HCT116 (cell line): ENCODE results near the gene C1orf21. TPM values are rescaled to one million over a fixed set of nuclear protein-coding genes. Genes with fewer than 3 reads are reported as not detected.

Source experiments
- ATAC-seq: fragments of 200-7000 bp; cut with Tn5 transposase; 2 replicates; pipeline ENCODE4 v1.9.1; 2020; ENCODE audit warnings: mild to moderate bottlenecking, moderate library complexity
- BruUV-seq: library from RNA; stranded (reverse); fragments of 400-500 nt; replicated peaks from 2 replicates; lab custom pipeline; 2021; lab: Mats Ljungman, UMichigan
- CTCF ChIA-PET: fragments of 300-600 bp; sonication (Branson Sonifier 250); formaldehyde crosslinking; loops from one replicate; lab custom pipeline; 2021; ENCODE audit warnings: antibody characterized with exemption; lab: Charles Lee
- POLR2A ChIA-PET: fragments of 300-600, 350-600 bp; sonication (Branson Sonifier 250); formaldehyde crosslinking; loops from one replicate; lab custom pipeline; 2021; ENCODE audit warnings: antibody characterized with exemption; lab: Charles Lee
- RAD21 ChIA-PET, 2 experiments: fragments of 300-600 bp; sonication (Branson Sonifier 250); formaldehyde crosslinking; loops; one replicate each; lab custom pipeline; 2023; ENCODE audit warnings: low total read pairs in 2 of 2; ENCODE audit not compliant: uncharacterized antibody in 2 of 2, unreplicated experiment in 2 of 2, low non-redundant PET in 1 of 2; lab: Charles Lee
- DNase-seq: peaks from one replicate; pipeline ENCODE4 v3.0.0-alpha.2; 2010; ENCODE audit warnings: low read depth, low spot score
- H2AFZ ChIP-seq: fragments of 200-600 bp; shearing (Covaris generic), sonication (generic); 2 replicates; pipeline ENCODE4 v1.6.1; 2017; ENCODE audit warnings: low read depth, mixed run types, mixed read lengths, antibody characterized with exemption, low read length; ENCODE audit not compliant: poor library complexity, severe bottlenecking
- H3K27ac ChIP-seq: 2 replicates; pipeline ENCODE4 v1.5.1; 2012; ENCODE audit warnings: low read depth, low read length
- H3K27me3 ChIP-seq: fragments of 200-600 bp; sonication (generic); 2 replicates; pipeline ENCODE4 v1.6.1; 2016; ENCODE audit warnings: mixed run types, low read length, mixed read lengths; ENCODE audit not compliant: insufficient read depth
- H3K36me3 ChIP-seq, 2 experiments: fragments of 200-500 bp in 1 of 2; fragments of 200-600 bp in 1 of 2; sonication (Bioruptor generic) in 1 of 2; sonication (generic) in 1 of 2; 2 replicates each; pipeline versions ENCODE4 v1.5.1 to v1.6.1; 2014 to 2016; ENCODE audit warnings: low read length in 2 of 2, inconsistent platforms in 1 of 2, mixed read lengths in 1 of 2, mixed run types in 1 of 2; ENCODE audit not compliant: insufficient read depth in 2 of 2, control insufficient read depth in 1 of 2
- H3K4me1 ChIP-seq, 2 experiments: fragments of 200-600 bp in 1 of 2; sonication (generic) in 1 of 2; 2 replicates each; pipeline versions ENCODE4 v1.5.1 to v1.6.1; 2012 to 2017; ENCODE audit warnings: low read length in 2 of 2, inconsistent platforms in 1 of 2, mild to moderate bottlenecking in 1 of 2, mixed read lengths in 1 of 2, mixed run types in 1 of 2, moderate library complexity in 1 of 2; ENCODE audit not compliant: insufficient read depth in 2 of 2, control insufficient read depth in 1 of 2
- H3K4me2 ChIP-seq: fragments of 200-600 bp; sonication (generic); 2 replicates; pipeline ENCODE4 v1.6.1; 2017; ENCODE audit warnings: mixed run types, low read length, mixed read lengths
- H3K4me3 ChIP-seq, 2 experiments: fragments of 200-600 bp in 1 of 2; sonication (generic) in 1 of 2; replicated peaks in 1 of 2; 2 replicates each; pipeline ENCODE4 v1.5.1; 2011 to 2016; ENCODE audit warnings: low read length in 2 of 2, control low read depth in 1 of 2, low read depth in 1 of 2, mild to moderate bottlenecking in 1 of 2, mixed read lengths in 1 of 2, mixed run types in 1 of 2
- H3K79me2 ChIP-seq: fragments of 200-600 bp; sonication (generic); 2 replicates; pipeline ENCODE4 v1.6.1; 2017; ENCODE audit warnings: mild to moderate bottlenecking, mixed run types, low read length, moderate library complexity, mixed read lengths; ENCODE audit not compliant: insufficient read depth
- H3K9ac ChIP-seq: fragments of 200-600 bp; sonication (generic); 2 replicates; pipeline ENCODE4 v1.6.1; 2016; ENCODE audit warnings: low read length, mixed read lengths
- H3K9me2 ChIP-seq: fragments of 200-600 bp; sonication (generic), shearing (Covaris generic); 2 replicates; pipeline ENCODE4 v1.6.1; 2017; ENCODE audit warnings: mixed run types, mild to moderate bottlenecking, moderate library complexity; ENCODE audit not compliant: insufficient read depth
- H3K9me3 ChIP-seq, 2 experiments: fragments of 200-500 bp in 1 of 2; fragments of 200-600 bp in 1 of 2; sonication (Bioruptor generic) in 1 of 2; sonication (generic) in 1 of 2; 2 replicates each; pipeline ENCODE4 v1.6.1; 2014 to 2017; ENCODE audit warnings: low read length in 2 of 2, mixed read lengths in 2 of 2, inconsistent platforms in 1 of 2, low read depth in 1 of 2, mild to moderate bottlenecking in 1 of 2, mixed run types in 1 of 2, moderate library complexity in 1 of 2; ENCODE audit not compliant: control insufficient read depth in 1 of 2, insufficient read depth in 1 of 2
- H4K20me1 ChIP-seq: fragments of 200-600 bp; sonication (generic), shearing (Covaris generic); 2 replicates; pipeline ENCODE4 v1.6.1; 2017; ENCODE audit warnings: mixed run types, mild to moderate bottlenecking, moderate library complexity; ENCODE audit not compliant: insufficient read depth
- CBX3 ChIP-seq: IDR thresholded peaks from 2 replicates; pipeline ENCODE4 v1.6.1; 2012; ENCODE audit warnings: low read depth
- CEBPB ChIP-seq: IDR thresholded peaks from 2 replicates; pipeline ENCODE4 v1.6.1; 2012; ENCODE audit warnings: low read depth
- EGR1 ChIP-seq: IDR thresholded peaks from 2 replicates; pipeline ENCODE4 v1.6.1; 2012; ENCODE audit warnings: low read depth
- ELF1 ChIP-seq: IDR thresholded peaks from 2 replicates; pipeline ENCODE4 v1.6.1; 2012; ENCODE audit warnings: low read depth, borderline replicate concordance
- EZH2 ChIP-seq: fragments of 200-600 bp; sonication (generic); IDR thresholded peaks from 2 replicates; pipeline ENCODE4 v1.6.1; 2017; ENCODE audit warnings: antibody characterized with exemption, mixed run types
- EZH2phosphoT487 ChIP-seq: fragments of 200-600 bp; IDR thresholded peaks from 2 replicates; pipeline ENCODE4 v1.6.1; 2018; ENCODE audit warnings: antibody characterized with exemption, borderline replicate concordance
- JUND ChIP-seq: IDR thresholded peaks from 2 replicates; pipeline ENCODE4 v1.6.1; 2012
- POLR2AphosphoS5 ChIP-seq: IDR thresholded peaks from 2 replicates; pipeline ENCODE4 v1.6.1; 2011; ENCODE audit warnings: mild to moderate bottlenecking, low read depth, low read length, moderate library complexity
- RAD21 ChIP-seq: IDR thresholded peaks from 2 replicates; pipeline ENCODE4 v1.6.1; 2012; ENCODE audit warnings: low read depth, mild to moderate bottlenecking
- SIN3A ChIP-seq: IDR thresholded peaks from 2 replicates; pipeline ENCODE4 v1.6.1; 2012; ENCODE audit warnings: low read depth
- SP1 ChIP-seq: IDR thresholded peaks from 2 replicates; pipeline ENCODE4 v1.6.1; 2012; ENCODE audit warnings: low read depth
- SRF ChIP-seq: IDR thresholded peaks from 2 replicates; pipeline ENCODE4 v1.6.1; 2012; ENCODE audit warnings: low read depth
- TCF7L2 ChIP-seq: IDR thresholded peaks from 2 replicates; pipeline ENCODE4 v1.7.0; 2011; ENCODE audit warnings: borderline replicate concordance, inconsistent platforms; ENCODE audit not compliant: insufficient read depth, insufficient read length; ENCODE audit errors: extremely low read depth
- YY1 ChIP-seq: IDR thresholded peaks from 2 replicates; pipeline ENCODE4 v1.6.1; 2011; ENCODE audit warnings: low read length, low read depth, moderate library complexity, mild to moderate bottlenecking; ENCODE audit not compliant: insufficient replicate concordance; ENCODE audit errors: extremely low read depth
- ZNF274 ChIP-seq: fragments of 200-500 bp; sonication (Bioruptor generic); IDR thresholded peaks from 2 replicates; pipeline ENCODE4 v1.6.1; 2014; ENCODE audit warnings: mild to moderate bottlenecking, low read depth, low read length, inconsistent platforms
- intact Hi-C: fragments of 100-400 bp; cut with micrococcal nuclease; formaldehyde crosslinking; loops from 2 replicates; pipeline ENCODE4 v1.10.0; 2022
- total RNA-seq: library from RNA; stranded (reverse); gene quantifications from one replicate; pipeline ENCODE4 v1.2.1, GENCODE V29; 2021; ENCODE audit not compliant: unreplicated experiment
- TF ChIP-seq, protein P1 (sequence below): IDR thresholded peaks from 2 replicates; pipeline ENCODE4 v1.6.1; 2012; ENCODE audit warnings: low read depth
- TF ChIP-seq, protein P2 (sequence below): IDR thresholded peaks from 2 replicates; pipeline ENCODE4 v1.6.1; 2012
- TF ChIP-seq, protein P3 (sequence below): IDR thresholded peaks from 2 replicates; pipeline ENCODE4 v1.6.1; 2012
- TF ChIP-seq, protein P4 (sequence below): IDR thresholded peaks from 2 replicates; pipeline ENCODE4 v1.6.1; 2011; ENCODE audit warnings: mild to moderate bottlenecking, low read length, moderate library complexity; ENCODE audit not compliant: insufficient replicate concordance; ENCODE audit errors: extremely low read depth
- TF ChIP-seq, protein P5 (sequence below), 3 experiments: fragments of 200-600 bp in 1 of 3; sonication (generic) in 1 of 3; IDR thresholded peaks in 2 of 3; conservative IDR thresholded peaks in 1 of 3; 2 replicates each; pipeline ENCODE4 v1.5.1; 2012 to 2017; ENCODE audit warnings: low read depth in 2 of 3, low read length in 2 of 3, antibody characterized with exemption in 1 of 3, borderline replicate concordance in 1 of 3, control low read depth in 1 of 3, mild to moderate bottlenecking in 1 of 3, mixed read lengths in 1 of 3, mixed run types in 1 of 3, moderate library complexity in 1 of 3; ENCODE audit not compliant: insufficient read depth in 1 of 3

Gene C1orf21
- total RNA-seq, 1 experiment from 2014 or later = 8.9 TPM

DNA sequence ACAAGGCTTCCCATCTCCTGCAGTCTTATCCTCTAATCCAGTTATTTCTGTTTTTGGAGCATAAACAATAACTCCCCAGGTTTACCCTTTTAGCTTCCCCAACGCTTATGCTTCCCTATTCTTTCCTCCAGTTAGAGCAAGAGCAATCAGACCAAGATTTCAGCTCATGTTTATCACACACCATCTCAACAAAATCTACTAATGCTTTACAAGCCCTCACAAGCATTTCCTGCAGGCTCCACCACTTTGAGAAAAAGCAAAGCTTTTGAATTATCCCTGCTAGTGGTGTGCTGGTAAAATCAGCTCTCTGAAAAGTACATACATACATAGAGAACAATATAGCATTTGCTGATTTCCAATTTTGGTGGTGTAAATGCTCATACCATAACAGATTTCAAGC is 275.0 kb downstream of the C1orf21 start:
- Histone ChIP-seq H3K4me2 (no peak overlapping the region), H3K36me3 (no peaks in the 10 kb centered on the region), H3K4me1 (peaks cover 0 to 6% of the 10 kb centered on the region in 2 experiments; a peak in 2 of 4 replicates), H3K79me2 (no peaks in the 10 kb centered on the region), H3K9me2 (no peaks in the 10 kb centered on the region)
- ChIA-PET RAD21 (no interaction called here), CTCF (interaction anchor here (0.6 kb wide), 1 partner anchor 317 kb away, joined by 3 read pairs; no protein-coding TSS in a partner anchor), POLR2A (no interaction called here)
- BruUV-seq = no TSS peak
- TF ChIP-seq, protein P1, sequence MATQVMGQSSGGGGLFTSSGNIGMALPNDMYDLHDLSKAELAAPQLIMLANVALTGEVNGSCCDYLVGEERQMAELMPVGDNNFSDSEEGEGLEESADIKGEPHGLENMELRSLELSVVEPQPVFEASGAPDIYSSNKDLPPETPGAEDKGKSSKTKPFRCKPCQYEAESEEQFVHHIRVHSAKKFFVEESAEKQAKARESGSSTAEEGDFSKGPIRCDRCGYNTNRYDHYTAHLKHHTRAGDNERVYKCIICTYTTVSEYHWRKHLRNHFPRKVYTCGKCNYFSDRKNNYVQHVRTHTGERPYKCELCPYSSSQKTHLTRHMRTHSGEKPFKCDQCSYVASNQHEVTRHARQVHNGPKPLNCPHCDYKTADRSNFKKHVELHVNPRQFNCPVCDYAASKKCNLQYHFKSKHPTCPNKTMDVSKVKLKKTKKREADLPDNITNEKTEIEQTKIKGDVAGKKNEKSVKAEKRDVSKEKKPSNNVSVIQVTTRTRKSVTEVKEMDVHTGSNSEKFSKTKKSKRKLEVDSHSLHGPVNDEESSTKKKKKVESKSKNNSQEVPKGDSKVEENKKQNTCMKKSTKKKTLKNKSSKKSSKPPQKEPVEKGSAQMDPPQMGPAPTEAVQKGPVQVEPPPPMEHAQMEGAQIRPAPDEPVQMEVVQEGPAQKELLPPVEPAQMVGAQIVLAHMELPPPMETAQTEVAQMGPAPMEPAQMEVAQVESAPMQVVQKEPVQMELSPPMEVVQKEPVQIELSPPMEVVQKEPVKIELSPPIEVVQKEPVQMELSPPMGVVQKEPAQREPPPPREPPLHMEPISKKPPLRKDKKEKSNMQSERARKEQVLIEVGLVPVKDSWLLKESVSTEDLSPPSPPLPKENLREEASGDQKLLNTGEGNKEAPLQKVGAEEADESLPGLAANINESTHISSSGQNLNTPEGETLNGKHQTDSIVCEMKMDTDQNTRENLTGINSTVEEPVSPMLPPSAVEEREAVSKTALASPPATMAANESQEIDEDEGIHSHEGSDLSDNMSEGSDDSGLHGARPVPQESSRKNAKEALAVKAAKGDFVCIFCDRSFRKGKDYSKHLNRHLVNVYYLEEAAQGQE = no peak
- TF ChIP-seq YY1 (no peak), SIN3A (no peak), JUND (no peak), EGR1 (no peak), POLR2AphosphoS5 (no peak), ZNF274 (no peak), SRF (no peak), EZH2 (no peak), RAD21 (no peak), SP1 (no peak), ELF1 (no peak), TCF7L2 (no peak), CBX3 (no peak), CEBPB (no peak), EZH2phosphoT487 (no peak)
- TF ChIP-seq, protein P2, sequence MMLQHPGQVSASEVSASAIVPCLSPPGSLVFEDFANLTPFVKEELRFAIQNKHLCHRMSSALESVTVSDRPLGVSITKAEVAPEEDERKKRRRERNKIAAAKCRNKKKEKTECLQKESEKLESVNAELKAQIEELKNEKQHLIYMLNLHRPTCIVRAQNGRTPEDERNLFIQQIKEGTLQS = no peak
- TF ChIP-seq, protein P3, sequence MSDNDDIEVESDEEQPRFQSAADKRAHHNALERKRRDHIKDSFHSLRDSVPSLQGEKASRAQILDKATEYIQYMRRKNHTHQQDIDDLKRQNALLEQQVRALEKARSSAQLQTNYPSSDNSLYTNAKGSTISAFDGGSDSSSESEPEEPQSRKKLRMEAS = no peak
- TF ChIP-seq, protein P4, sequence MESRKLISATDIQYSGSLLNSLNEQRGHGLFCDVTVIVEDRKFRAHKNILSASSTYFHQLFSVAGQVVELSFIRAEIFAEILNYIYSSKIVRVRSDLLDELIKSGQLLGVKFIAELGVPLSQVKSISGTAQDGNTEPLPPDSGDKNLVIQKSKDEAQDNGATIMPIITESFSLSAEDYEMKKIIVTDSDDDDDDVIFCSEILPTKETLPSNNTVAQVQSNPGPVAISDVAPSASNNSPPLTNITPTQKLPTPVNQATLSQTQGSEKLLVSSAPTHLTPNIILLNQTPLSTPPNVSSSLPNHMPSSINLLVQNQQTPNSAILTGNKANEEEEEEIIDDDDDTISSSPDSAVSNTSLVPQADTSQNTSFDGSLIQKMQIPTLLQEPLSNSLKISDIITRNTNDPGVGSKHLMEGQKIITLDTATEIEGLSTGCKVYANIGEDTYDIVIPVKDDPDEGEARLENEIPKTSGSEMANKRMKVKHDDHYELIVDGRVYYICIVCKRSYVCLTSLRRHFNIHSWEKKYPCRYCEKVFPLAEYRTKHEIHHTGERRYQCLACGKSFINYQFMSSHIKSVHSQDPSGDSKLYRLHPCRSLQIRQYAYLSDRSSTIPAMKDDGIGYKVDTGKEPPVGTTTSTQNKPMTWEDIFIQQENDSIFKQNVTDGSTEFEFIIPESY = no peak
- TF ChIP-seq, protein P5, sequence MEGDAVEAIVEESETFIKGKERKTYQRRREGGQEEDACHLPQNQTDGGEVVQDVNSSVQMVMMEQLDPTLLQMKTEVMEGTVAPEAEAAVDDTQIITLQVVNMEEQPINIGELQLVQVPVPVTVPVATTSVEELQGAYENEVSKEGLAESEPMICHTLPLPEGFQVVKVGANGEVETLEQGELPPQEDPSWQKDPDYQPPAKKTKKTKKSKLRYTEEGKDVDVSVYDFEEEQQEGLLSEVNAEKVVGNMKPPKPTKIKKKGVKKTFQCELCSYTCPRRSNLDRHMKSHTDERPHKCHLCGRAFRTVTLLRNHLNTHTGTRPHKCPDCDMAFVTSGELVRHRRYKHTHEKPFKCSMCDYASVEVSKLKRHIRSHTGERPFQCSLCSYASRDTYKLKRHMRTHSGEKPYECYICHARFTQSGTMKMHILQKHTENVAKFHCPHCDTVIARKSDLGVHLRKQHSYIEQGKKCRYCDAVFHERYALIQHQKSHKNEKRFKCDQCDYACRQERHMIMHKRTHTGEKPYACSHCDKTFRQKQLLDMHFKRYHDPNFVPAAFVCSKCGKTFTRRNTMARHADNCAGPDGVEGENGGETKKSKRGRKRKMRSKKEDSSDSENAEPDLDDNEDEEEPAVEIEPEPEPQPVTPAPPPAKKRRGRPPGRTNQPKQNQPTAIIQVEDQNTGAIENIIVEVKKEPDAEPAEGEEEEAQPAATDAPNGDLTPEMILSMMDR (IDR thresholded peaks at IDR 0.05 in 2 of 3, conservative IDR thresholded peaks at IDR 0.05 in 1 of 3; ENCODE audit: borderline replicate concordance in 1 of 3, insufficient read depth in 1 of 3, low read depth in 2 of 3, low read length in 2 of 3) = no peak
- TF ChIP-seq, all 23 proteins: peak for 0
- intact Hi-C loops = loop anchor here (5.0 to 10.0 kb wide), 2 partner anchors 440 to 747 kb away; no protein-coding TSS in a partner anchor
- Histone ChIP-seq H2AFZ (no peak overlapping the region), H3K9ac (no peak overlapping the region), H3K27me3 (no peaks in the 10 kb centered on the region), H3K9me3 (no peaks in the 10 kb centered on the region), H3K27ac (no peak overlapping the region), H3K4me3 (no peak overlapping the region), H4K20me1 (no peaks in the 10 kb centered on the region)
- ATAC-seq = no peak
- DNase-seq = no peak
